DND-41 (cell line): ENCODE results near the gene SFRP5.

Source experiments
- ATAC-seq: fragments of 200-7000 bp; cut with Tn5 transposase; 3 replicates; pipeline ENCODE4 v1.9.1; 2021; ENCODE audit warnings: low read depth; ENCODE audit not compliant: insufficient read depth
- DNase-seq: peaks from one replicate; pipeline ENCODE4 v3.0.0-alpha.2; 2020
- H2AFZ ChIP-seq: 2 replicates; pipeline ENCODE4 v1.6.0; 2012; ENCODE audit warnings: low read depth, low read length
- H3K27ac ChIP-seq: 2 replicates; pipeline ENCODE4 v1.5.1; 2012; ENCODE audit warnings: low read length, inconsistent platforms
- H3K27me3 ChIP-seq: fragments of 200-600 bp; sonication (generic); 2 replicates; pipeline ENCODE4 v1.6.0; 2012; ENCODE audit warnings: low read length, mild to moderate bottlenecking, inconsistent platforms; ENCODE audit not compliant: insufficient read depth, poor library complexity
- H3K36me3 ChIP-seq: 2 replicates; pipeline ENCODE4 v1.5.1; 2012; ENCODE audit warnings: low read length, inconsistent platforms; ENCODE audit not compliant: insufficient read depth
- H3K4me1 ChIP-seq: 2 replicates; pipeline ENCODE4 v1.5.1; 2012; ENCODE audit warnings: mild to moderate bottlenecking, low read length; ENCODE audit not compliant: insufficient read depth
- H3K4me2 ChIP-seq: 2 replicates; pipeline ENCODE4 v1.6.0; 2012; ENCODE audit warnings: mild to moderate bottlenecking, moderate library complexity, low read length, inconsistent platforms; ENCODE audit not compliant: insufficient read depth
- H3K4me3 ChIP-seq, 2 experiments: fragments of 200-600 bp in 1 of 2; shearing (Covaris generic) in 1 of 2; 2 replicates each; pipeline ENCODE4 v1.5.1; 2012 to 2016; ENCODE audit warnings: inconsistent platforms in 2 of 2, low read length in 2 of 2, mild to moderate bottlenecking in 2 of 2, low read depth in 1 of 2, moderate library complexity in 1 of 2
- H3K79me2 ChIP-seq: 2 replicates; pipeline ENCODE4 v1.6.0; 2012; ENCODE audit warnings: low read length, inconsistent platforms; ENCODE audit not compliant: insufficient read depth
- H3K9ac ChIP-seq: 2 replicates; pipeline ENCODE4 v1.6.0; 2012; ENCODE audit warnings: low read depth, mild to moderate bottlenecking, inconsistent platforms, low read length, moderate library complexity
- H3K9me3 ChIP-seq: 2 replicates; pipeline ENCODE4 v1.5.1; 2012; ENCODE audit warnings: low read length, moderate library complexity, mild to moderate bottlenecking, inconsistent platforms; ENCODE audit not compliant: insufficient read depth, severe bottlenecking
- H4K20me1 ChIP-seq: 2 replicates; pipeline ENCODE4 v1.6.0; 2012; ENCODE audit warnings: low read length; ENCODE audit not compliant: insufficient read depth
- EZH2 ChIP-seq: IDR thresholded peaks from 3 replicates; pipeline ENCODE4 v1.6.1; 2012; ENCODE audit warnings: borderline replicate concordance, low read depth, mild to moderate bottlenecking, moderate library complexity, low read length, inconsistent platforms; ENCODE audit not compliant: severe bottlenecking
- TF ChIP-seq, protein P1 (sequence below): IDR thresholded peaks from 2 replicates; pipeline ENCODE4 v1.5.1; 2012; ENCODE audit warnings: borderline replicate concordance, low read length, moderate library complexity, mild to moderate bottlenecking; ENCODE audit not compliant: poor library complexity, severe bottlenecking; ENCODE audit errors: extremely low read depth

SFRP5 gene

GRCh38 chr10:97734021-97734420, 37.8 kb downstream of the SFRP5 start:
- Histone ChIP-seq H3K4me2 (no peak overlapping the region), H3K9ac (no peak overlapping the region), H3K36me3 (peaks cover 12% of the 10 kb centered on the region), H3K4me3 (no peak overlapping the region), H3K4me1 (peaks cover 22% of the 10 kb centered on the region), H2AFZ (no peak overlapping the region), H3K27me3 (no peaks in the 10 kb centered on the region), H3K27ac (no peak overlapping the region), H3K9me3 (no peaks in the 10 kb centered on the region), H3K79me2 (peaks cover 20% of the 10 kb centered on the region), H4K20me1 (peaks cover 12% of the 10 kb centered on the region)
- ATAC-seq (no peak), DNase-seq (no peak)
- TF ChIP-seq, protein P1, sequence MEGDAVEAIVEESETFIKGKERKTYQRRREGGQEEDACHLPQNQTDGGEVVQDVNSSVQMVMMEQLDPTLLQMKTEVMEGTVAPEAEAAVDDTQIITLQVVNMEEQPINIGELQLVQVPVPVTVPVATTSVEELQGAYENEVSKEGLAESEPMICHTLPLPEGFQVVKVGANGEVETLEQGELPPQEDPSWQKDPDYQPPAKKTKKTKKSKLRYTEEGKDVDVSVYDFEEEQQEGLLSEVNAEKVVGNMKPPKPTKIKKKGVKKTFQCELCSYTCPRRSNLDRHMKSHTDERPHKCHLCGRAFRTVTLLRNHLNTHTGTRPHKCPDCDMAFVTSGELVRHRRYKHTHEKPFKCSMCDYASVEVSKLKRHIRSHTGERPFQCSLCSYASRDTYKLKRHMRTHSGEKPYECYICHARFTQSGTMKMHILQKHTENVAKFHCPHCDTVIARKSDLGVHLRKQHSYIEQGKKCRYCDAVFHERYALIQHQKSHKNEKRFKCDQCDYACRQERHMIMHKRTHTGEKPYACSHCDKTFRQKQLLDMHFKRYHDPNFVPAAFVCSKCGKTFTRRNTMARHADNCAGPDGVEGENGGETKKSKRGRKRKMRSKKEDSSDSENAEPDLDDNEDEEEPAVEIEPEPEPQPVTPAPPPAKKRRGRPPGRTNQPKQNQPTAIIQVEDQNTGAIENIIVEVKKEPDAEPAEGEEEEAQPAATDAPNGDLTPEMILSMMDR: no peak
- no peak for TF ChIP-seq EZH2

- Histone ChIP-seq H3K4me3 (no peak overlapping the region), H3K36me3 (peaks cover 8% of the 10 kb centered on the region; the same call in 1 of the 2 replicates), H3K27ac (no peak overlapping the region), H3K4me1 (peaks cover 17% of the 10 kb centered on the region), H3K4me2 (no peak overlapping the region), H3K9me3 (no peaks in the 10 kb centered on the region), H3K27me3 (no peaks in the 10 kb centered on the region), H2AFZ (no peak overlapping the region), H3K79me2 (peaks cover 13% of the 10 kb centered on the region), H4K20me1 (peaks cover 7% of the 10 kb centered on the region), H3K9ac (no peak overlapping the region)
- DNase-seq (no peak), ATAC-seq (no peak)
- no peak for TF ChIP-seq EZH2
- TF ChIP-seq, protein P1: no peak
Measured at GRCh38 chr10:97733256-97733655, 38.5 kb downstream of the SFRP5 start.

GRCh38 chr10:97732052-97732359, 39.8 kb downstream of the SFRP5 start:
- H3K27me3 ChIP-seq: no peaks in the 10 kb centered on the region
- no peak overlapping the region for H3K4me3 ChIP-seq
- H3K27ac ChIP-seq: no peak overlapping the region
- no peak for ATAC-seq
- H4K20me1 ChIP-seq: no peaks in the 10 kb centered on the region
- no peak overlapping the region for H3K4me2 ChIP-seq
- H3K79me2 ChIP-seq: peaks cover under 1% of the 10 kb centered on the region; the same call in 1 of the 2 replicates
- no peak for DNase-seq
- H3K4me1 ChIP-seq: peaks cover 9% of the 10 kb centered on the region
- no peaks in the 10 kb centered on the region for H3K9me3 ChIP-seq
- H3K36me3 ChIP-seq: no peaks in the 10 kb centered on the region; the same call in 1 of the 2 replicates
- no peak for TF ChIP-seq EZH2
- TF ChIP-seq, protein P1: no peak
- H3K9ac ChIP-seq: no peak overlapping the region
- H2AFZ ChIP-seq: no peak overlapping the region

GRCh38 chr10:97731346-97732051, 40.3 kb downstream of the SFRP5 start:
- no peaks in the 10 kb centered on the region for H3K27me3 ChIP-seq
- no peak overlapping the region for H3K4me2 ChIP-seq
- H3K4me1 ChIP-seq: peaks cover 5% of the 10 kb centered on the region
- H3K4me3 ChIP-seq: no peak overlapping the region
- H3K36me3 ChIP-seq: no peaks in the 10 kb centered on the region
- H2AFZ ChIP-seq: no peak overlapping the region
- DNase-seq (peak; percentile 67), ATAC-seq (peak; percentile 78)
- no peaks in the 10 kb centered on the region for H3K79me2 ChIP-seq
- no peaks in the 10 kb centered on the region for H4K20me1 ChIP-seq
- H3K27ac ChIP-seq: no peak overlapping the region
- H3K9ac ChIP-seq: no peak overlapping the region
- no peaks in the 10 kb centered on the region for H3K9me3 ChIP-seq
- no peak for TF ChIP-seq EZH2
- TF ChIP-seq, protein P1: peak; percentile 96
